Kidney (tissue), 14 donors: ENCODE results near the gene DENND1B. TPM values are rescaled to one million over a fixed set of nuclear protein-coding genes. Genes with fewer than 3 reads are reported as not detected.

ENCODE experiments used
- DNase-seq, 5 donors: peaks; one replicate each; pipeline ENCODE4 v3.0.0-alpha.2; 2013 to 2020
- FAIRE-seq: peaks from 2 replicates; lab custom pipeline; 2012; peaks lifted over from hg19 to GRCh38; lab: Jason Lieb, UNC
- H3K27ac ChIP-seq, 2 donors: one replicate each; pipeline ENCODE4 v1.7.0; 2013; ENCODE audit warnings: low read depth in 2 of 2, low read length in 2 of 2, inconsistent platforms in 1 of 2
- H3K27me3 ChIP-seq: one replicate; pipeline ENCODE4 v1.7.1; 2013; ENCODE audit warnings: low read length, inconsistent platforms; ENCODE audit not compliant: control insufficient read depth, insufficient read depth
- H3K36me3 ChIP-seq, 3 donors: one replicate each; pipeline versions ENCODE4 v1.7.0 to v1.7.1; 2013; ENCODE audit warnings: low read length in 3 of 3, control low read depth in 1 of 3, inconsistent platforms in 1 of 3; ENCODE audit not compliant: insufficient read depth in 3 of 3, control insufficient read depth in 2 of 3
- H3K4me1 ChIP-seq, 3 donors: one replicate each; pipeline versions ENCODE4 v1.7.0 to v1.7.1; 2013; ENCODE audit warnings: low read length in 3 of 3, inconsistent platforms in 1 of 3, low read depth in 1 of 3; ENCODE audit not compliant: control insufficient read depth in 2 of 3, insufficient read depth in 2 of 3
- H3K4me3 ChIP-seq, 3 donors: one replicate each; pipeline versions ENCODE4 v1.7.0 to v1.8.1; 2013; ENCODE audit warnings: low read length in 3 of 3, control low read depth in 1 of 3, inconsistent platforms in 1 of 3
- H3K9ac ChIP-seq, 3 donors: one replicate each; pipeline versions ENCODE4 v1.7.0 to v1.7.1; 2013; ENCODE audit warnings: low read length in 3 of 3, control low read depth in 1 of 3, inconsistent platforms in 1 of 3
- H3K9me3 ChIP-seq, 3 donors: one replicate each; pipeline versions ENCODE4 v1.7.0 to v1.7.1; 2013; ENCODE audit warnings: low read length in 3 of 3, control low read depth in 1 of 3, inconsistent platforms in 1 of 3; ENCODE audit not compliant: control insufficient read depth in 2 of 3, insufficient read depth in 1 of 3
- CTCF ChIP-seq: IDR thresholded peaks from 3 replicates; pipeline ENCODE4 v1.5.1; 2012; ENCODE audit warnings: mild to moderate bottlenecking, moderate library complexity, borderline replicate concordance; ENCODE audit not compliant: insufficient read depth; ENCODE audit errors: extremely low read depth
- intact Hi-C: fragments of 100-400 bp; cut with DNase I; formaldehyde crosslinking; loops from one replicate; pipeline ENCODE4 v1.11.1; 2022
- polyA plus RNA-seq: library from polyadenylated mRNA; stranded (reverse); fragments of 350-450 nt; fragmentation: Illumina TruSeq; extraction: RNeasy Lipid Tissue Mini Kit (QIAGEN cat#74804); gene quantifications from one replicate; pipeline ENCODE4 v1.2.3, GENCODE V29; 2014; ENCODE audit warnings: low read depth, low replicate concordance; ENCODE audit not compliant: insufficient read depth
- total RNA-seq: library from RNA; stranded (reverse); fragmentation: NEBNext Ultra II Directional; extraction: Animal tissue kit (Norgen Biotek cat#: 25700); gene quantifications from one replicate; pipeline ENCODE4 v1.2.1, GENCODE V29; 2021
- donor health status: control.
- donor health status: control.
- donor health status: control.
- donor health status: control.
- donor health status: control.
- donor health status: DM: yes; HTN: yes; CAD: no.
- donor health status: Normal renal cell carcinoma (clear cell type).

DENND1B gene
- total and polyA plus RNA-seq, 2 donors from 2014 or later: 3.1 to 20.6 TPM

GRCh38 chr1:197788741-197789739, 13.8 kb upstream of the DENND1B start:
- H3K27ac ChIP-seq: no peak overlapping the region
- H3K36me3 ChIP-seq: no peaks in the 10 kb centered on the region
- H3K9ac ChIP-seq: no peak overlapping the region
- no peaks in the 10 kb centered on the region for H3K27me3 ChIP-seq
- no peak for TF ChIP-seq CTCF
- H3K4me1 ChIP-seq: no peaks in the 10 kb centered on the region
- no peak overlapping the region for H3K4me3 ChIP-seq
- DNase-seq (no peak), FAIRE-seq (no peak)
- H3K9me3 ChIP-seq: peaks cover 0 to 7% (median 0%) of the 10 kb centered on the region in 3 donors
- intact Hi-C loops: no loop called here

DNA sequence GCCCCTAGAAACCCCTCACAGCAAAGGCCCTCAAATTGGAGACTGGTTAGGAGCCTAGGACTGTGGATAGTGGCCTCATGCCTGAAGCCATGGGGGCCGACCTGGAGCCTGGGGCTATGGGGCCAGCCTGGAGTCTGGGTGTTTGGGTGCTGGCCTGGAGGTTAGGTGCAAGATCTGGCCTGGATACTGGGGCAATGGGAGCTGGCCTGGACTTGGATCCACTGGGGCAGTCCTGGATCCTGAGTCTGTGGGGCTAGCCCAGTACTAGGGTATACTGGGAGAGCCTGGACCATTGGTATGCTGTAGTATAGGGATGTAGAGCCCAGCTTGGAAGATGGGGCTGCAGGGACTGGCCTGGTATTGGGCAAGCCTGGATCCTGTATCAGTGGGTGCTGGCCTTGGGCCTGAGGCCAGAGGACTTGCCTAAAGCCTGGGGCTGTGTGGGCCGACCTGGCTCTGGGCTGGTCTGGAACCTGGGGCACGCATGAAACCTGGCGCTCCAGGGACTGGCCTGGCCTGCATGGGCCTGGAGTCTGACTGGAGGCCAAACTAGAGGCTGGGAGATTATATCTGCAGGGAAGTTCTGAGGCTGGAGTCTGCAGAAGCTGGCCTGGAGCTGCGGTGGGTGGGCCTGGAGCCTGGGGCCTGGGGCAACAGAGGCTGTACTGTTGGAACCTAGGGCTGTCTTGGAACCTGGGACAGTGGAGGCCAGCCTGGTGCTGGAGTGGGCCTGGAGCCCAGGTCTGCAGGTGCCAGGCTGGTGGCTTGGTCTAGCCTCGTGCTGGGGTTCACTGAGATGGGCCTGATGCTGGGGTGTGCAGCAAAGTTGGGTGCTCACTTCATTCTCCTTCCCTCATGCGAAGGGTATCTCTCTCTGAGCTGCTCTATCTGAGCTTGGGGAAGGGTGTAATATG, 12.6 kb upstream of the DENND1B start:
- Histone ChIP-seq H3K4me1 (no peaks in the 10 kb centered on the region), H3K27ac (no peak overlapping the region), H3K36me3 (no peaks in the 10 kb centered on the region), H3K4me3 (no peak overlapping the region), H3K27me3 (no peaks in the 10 kb centered on the region), H3K9ac (no peak overlapping the region), H3K9me3 (peaks cover 0 to 7% (median 0%) of the 10 kb centered on the region in 3 donors)
- TF ChIP-seq CTCF: no peak
- DNase-seq (peak in 1 of 5 donors; percentile 57), FAIRE-seq (no peak)
- intact Hi-C loops: no loop called here

DNA sequence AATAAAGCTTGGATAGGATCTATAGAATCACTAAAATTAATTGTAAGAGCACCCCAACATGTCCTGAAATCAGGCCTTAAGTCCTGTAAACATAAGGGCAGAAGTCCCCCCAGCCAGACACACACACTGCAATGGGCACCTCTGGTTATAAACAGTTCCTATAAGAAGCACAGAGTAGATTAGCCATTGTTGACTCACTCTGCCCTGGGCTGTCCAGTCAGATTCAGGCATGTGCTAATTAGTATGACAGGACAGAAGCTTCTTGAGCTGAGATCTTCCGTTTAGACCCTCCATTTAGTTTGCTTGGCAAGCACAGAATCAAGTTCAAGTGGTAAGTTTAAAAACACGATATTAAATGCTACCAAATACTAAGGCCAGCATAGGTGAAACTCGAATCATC, 11.8 kb upstream of the DENND1B start:
- peaks cover 0 to 7% (median 0%) of the 10 kb centered on the region in 3 donors for H3K9me3 ChIP-seq
- H3K27me3 ChIP-seq: no peaks in the 10 kb centered on the region
- H3K9ac ChIP-seq: no peak overlapping the region
- no peak overlapping the region for H3K27ac ChIP-seq
- H3K4me1 ChIP-seq: no peaks in the 10 kb centered on the region
- FAIRE-seq (no peak), DNase-seq (no peak)
- no peaks in the 10 kb centered on the region for H3K36me3 ChIP-seq
- intact Hi-C loops: no loop called here
- TF ChIP-seq CTCF: no peak
- H3K4me3 ChIP-seq: no peak overlapping the region
